Measurements from ENCODE around the gene PPP1R2.

DNA sequence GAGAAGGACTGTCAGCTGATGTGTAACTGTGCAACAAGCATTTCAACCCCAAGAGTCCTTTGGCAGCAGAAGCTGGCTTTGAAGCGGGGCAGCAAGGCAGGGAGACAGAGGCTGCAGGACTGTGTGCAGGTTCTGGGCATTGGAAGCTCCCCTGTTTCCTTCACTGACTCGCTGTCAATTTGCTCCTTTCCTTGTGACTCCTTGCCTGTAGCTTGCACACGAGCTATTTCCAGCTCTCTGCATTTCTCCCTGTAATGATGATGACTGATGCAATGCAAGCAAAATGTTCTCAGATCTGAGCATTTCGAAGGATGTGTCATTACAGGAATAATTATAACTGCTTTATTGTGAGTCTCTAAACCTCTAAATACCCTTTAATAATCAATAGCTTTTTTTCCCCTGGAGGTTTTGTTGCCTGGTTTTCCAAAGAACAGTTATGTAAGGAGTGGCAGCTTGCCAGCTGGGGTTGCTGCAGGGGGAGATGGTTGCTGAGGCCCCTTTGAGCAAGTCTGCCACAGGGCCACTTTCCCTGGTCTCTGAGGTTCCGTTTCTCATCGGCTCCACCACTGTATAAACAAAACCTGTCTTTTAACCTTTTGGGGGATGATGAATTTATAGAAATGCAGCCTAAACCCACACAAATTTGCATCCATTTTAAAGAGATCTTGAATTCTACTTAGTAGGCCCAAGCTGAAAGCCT, 37.8 kb upstream of the PPP1R2 start:
- TF ChIP-seq, protein P1, sequence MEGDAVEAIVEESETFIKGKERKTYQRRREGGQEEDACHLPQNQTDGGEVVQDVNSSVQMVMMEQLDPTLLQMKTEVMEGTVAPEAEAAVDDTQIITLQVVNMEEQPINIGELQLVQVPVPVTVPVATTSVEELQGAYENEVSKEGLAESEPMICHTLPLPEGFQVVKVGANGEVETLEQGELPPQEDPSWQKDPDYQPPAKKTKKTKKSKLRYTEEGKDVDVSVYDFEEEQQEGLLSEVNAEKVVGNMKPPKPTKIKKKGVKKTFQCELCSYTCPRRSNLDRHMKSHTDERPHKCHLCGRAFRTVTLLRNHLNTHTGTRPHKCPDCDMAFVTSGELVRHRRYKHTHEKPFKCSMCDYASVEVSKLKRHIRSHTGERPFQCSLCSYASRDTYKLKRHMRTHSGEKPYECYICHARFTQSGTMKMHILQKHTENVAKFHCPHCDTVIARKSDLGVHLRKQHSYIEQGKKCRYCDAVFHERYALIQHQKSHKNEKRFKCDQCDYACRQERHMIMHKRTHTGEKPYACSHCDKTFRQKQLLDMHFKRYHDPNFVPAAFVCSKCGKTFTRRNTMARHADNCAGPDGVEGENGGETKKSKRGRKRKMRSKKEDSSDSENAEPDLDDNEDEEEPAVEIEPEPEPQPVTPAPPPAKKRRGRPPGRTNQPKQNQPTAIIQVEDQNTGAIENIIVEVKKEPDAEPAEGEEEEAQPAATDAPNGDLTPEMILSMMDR (IDR thresholded peaks at IDR 0.05), result no peak
- TF ChIP-seq POLR2A (IDR thresholded peaks at IDR 0.05), result no peak

Data from body of pancreas (tissue), 4 donors.